Keratinocyte (primary cell): ENCODE results near the gene OR10Z1.

Experiments
- EZH2 ChIP-seq: IDR thresholded peaks from one replicate; pipeline ENCODE4 v1.6.1; 2012; ENCODE audit warnings: inconsistent platforms, mild to moderate bottlenecking, low read length, moderate library complexity
- TF ChIP-seq, protein P1 (sequence below), 3 experiments: IDR thresholded peaks in 1 of 3; conservative IDR thresholded peaks in 1 of 3; optimal IDR thresholded peaks in 1 of 3; 2 replicates in 2 of 3; 3 replicates in 1 of 3; pipeline versions ENCODE3 to v1.5.1; 2011; ENCODE audit warnings: low read length in 3 of 3, mild to moderate bottlenecking in 3 of 3, moderate library complexity in 2 of 3, control low read depth in 1 of 3, inconsistent platforms in 1 of 3; ENCODE audit not compliant: insufficient read depth in 2 of 3; ENCODE audit errors: extremely low read depth in 1 of 3

DNA sequence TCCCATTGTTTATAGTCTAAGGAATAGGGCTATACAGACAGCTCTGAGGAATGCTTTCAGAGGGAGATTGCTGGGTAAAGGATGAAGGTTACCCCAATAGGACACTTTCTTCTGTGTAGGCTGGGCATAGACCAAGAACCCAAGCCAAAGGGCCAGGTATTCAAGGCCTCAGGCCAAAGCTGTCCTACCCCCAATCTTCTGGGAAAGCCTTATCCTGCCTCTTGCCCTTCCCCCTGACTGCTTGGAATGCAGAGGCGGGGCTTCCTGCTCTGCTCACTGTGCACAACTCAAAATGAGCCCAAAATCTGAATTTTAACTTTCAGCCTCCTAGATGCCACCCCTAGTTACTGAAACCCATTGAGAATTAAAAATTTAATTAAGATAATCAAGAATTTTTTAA is 2.2 kb downstream of the OR10Z1 start:
- TF ChIP-seq, protein P1, sequence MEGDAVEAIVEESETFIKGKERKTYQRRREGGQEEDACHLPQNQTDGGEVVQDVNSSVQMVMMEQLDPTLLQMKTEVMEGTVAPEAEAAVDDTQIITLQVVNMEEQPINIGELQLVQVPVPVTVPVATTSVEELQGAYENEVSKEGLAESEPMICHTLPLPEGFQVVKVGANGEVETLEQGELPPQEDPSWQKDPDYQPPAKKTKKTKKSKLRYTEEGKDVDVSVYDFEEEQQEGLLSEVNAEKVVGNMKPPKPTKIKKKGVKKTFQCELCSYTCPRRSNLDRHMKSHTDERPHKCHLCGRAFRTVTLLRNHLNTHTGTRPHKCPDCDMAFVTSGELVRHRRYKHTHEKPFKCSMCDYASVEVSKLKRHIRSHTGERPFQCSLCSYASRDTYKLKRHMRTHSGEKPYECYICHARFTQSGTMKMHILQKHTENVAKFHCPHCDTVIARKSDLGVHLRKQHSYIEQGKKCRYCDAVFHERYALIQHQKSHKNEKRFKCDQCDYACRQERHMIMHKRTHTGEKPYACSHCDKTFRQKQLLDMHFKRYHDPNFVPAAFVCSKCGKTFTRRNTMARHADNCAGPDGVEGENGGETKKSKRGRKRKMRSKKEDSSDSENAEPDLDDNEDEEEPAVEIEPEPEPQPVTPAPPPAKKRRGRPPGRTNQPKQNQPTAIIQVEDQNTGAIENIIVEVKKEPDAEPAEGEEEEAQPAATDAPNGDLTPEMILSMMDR (optimal IDR thresholded peaks at IDR 0.05 in 1 of 3, IDR thresholded peaks at IDR 0.05 in 1 of 3, conservative IDR thresholded peaks at IDR 0.05 in 1 of 3; ENCODE audit: extremely low read depth in 1 of 3, insufficient read depth in 2 of 3, low read length in 3 of 3), result no peak
- no peak for TF ChIP-seq EZH2
